HUDEP-2 (cell line): ENCODE measurements around the gene CPLX3.
A peak's percentile ranks its signal among the peaks of the same experiment; 100 is the strongest.

ENCODE experiments used
- DNase-seq, 76 experiments: peaks; one replicate each; lab custom pipeline; 2025; ENCODE audit not compliant: unreplicated experiment in 76 of 76; lab: John Stamatoyannopoulos, UW

Gene CPLX3

DNA sequence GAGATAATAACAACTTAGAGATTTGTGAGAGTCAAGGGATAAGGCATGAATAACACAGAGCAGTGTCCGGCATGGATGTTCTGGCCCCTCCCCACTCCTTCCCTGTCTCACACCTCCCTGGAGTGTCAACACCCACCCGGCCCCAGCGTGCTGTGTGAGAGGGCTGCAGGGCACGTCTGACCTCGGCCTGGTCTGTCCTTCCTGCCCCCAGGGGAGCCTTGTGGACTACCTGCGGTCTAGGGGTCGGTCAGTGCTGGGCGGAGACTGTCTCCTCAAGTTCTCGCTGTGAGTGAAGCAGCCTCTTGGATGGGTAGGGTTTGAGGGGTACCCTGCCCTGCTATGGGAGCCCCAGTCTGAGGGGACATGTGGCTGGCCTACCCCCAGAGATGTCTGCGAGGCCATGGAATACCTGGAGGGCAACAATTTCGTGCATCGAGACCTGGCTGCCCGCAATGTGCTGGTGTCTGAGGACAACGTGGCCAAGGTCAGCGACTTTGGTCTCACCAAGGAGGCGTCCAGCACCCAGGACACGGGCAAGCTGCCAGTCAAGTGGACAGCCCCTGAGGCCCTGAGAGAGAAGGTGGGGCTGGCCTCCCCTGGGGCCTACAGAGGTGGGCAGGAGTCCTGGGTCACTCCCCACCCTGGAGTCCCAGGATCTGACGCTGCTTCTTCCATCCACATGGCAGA lies 25.0 kb upstream of the CPLX3 start:
- no peak for DNase-seq

DNA sequence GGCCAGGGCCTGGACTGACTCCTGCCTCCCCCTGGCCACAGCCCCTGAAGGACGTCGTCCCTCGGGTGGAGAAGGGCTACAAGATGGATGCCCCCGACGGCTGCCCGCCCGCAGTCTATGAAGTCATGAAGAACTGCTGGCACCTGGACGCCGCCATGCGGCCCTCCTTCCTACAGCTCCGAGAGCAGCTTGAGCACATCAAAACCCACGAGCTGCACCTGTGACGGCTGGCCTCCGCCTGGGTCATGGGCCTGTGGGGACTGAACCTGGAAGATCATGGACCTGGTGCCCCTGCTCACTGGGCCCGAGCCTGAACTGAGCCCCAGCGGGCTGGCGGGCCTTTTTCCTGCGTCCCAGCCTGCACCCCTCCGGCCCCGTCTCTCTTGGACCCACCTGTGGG lies 24.1 kb upstream of the CPLX3 start:
- no peak for DNase-seq

DNA sequence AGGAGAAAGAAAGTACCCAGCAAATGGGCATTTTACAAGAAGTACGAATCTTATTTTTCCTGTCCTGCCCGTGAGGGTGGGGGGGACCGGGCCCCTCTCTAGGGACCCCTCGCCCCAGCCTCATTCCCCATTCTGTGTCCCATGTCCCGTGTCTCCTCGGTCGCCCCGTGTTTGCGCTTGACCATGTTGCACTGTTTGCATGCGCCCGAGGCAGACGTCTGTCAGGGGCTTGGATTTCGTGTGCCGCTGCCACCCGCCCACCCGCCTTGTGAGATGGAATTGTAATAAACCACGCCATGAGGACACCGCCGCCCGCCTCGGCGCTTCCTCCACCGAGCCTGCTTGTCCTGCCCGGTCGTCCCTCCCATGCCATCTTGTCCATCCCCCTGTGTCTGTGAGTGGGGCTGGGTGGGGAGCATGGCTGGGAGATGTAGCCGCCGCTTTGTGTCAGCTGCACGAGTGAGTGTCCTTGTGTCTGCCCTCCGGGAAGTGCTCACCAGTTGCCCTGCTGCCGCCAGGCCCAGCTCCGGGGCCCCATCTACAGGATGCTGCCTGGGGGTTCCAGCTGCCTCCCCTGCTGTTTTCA lies 23.5 kb upstream of the CPLX3 start:
- no peak for DNase-seq

DNA sequence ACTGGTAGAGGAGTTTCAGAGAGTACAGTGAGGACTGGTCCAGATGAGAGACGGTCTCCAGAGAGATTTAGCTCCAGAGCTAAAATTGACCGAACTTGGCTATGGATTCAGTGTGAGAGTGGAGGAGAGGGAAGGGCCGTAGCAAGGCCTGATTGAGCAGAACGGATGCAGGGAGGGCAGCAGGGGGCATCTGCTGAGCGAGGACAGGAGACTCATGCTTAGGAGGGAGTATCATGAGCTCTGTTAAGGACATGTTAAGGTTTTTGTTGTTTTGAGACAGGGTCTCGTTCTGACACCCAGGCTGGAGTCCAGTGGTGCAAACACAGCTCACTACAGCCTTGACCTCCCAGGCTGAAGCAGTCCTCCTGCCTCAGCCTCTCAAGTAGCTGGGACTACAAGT lies 21.5 kb upstream of the CPLX3 start:
- no peak for DNase-seq

DNA sequence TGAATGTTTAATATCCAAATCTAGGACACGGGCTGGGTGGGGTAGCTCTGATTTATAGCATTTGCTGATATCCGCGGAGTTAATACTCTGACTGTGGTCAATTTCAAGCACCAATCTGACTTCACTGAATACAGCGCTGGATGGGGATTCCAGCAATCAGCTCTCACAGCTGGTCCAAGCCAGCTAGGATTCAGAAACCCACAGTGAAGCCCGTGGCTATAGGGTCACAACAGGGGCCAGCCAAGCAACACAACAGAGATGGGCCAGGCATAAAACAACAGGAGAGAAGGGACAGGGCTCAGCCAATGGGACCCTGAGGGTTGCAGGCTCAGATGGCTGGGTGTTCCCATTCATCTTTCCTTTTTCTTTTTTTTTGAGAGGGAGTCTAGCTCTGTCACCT lies 19.1 kb upstream of the CPLX3 start:
- no peak for DNase-seq

DNA sequence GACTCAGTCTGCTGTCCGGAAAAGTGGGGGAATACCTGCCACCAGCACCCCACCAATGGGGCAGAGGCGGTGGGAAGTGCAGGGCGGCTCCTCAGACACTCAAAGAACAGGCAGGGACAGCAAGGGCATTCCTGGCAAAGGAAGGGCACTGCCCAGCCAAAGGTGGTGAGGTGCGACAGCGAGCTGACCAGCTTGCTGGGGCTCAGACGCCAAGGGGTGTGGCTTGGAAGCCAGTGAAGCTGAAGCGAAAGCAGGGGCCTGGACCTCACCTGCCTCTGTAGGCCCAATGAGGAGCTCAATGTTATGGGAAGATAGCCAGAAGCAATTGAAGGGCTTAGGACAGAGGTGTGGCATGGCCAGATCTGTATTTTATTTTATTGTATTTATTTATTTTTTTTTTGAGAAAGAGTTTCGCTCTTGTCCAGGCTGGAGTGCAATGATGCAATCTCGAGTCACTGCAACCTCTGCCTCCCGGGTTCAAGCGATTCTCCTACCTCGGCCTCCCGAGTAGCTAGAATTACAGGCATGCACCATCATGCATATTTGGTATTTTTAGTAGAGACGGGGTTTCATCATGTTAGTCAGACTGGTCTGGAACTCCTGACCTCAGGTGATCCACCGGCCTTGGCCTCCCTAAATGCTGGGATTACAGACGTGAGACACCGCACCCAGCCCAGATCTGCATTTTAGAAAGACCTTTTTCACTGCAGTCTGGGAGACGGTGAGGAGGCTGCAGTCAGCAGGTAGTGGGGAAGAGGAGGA lies 18.2 kb upstream of the CPLX3 start:
- DNase-seq = no peak

DNA sequence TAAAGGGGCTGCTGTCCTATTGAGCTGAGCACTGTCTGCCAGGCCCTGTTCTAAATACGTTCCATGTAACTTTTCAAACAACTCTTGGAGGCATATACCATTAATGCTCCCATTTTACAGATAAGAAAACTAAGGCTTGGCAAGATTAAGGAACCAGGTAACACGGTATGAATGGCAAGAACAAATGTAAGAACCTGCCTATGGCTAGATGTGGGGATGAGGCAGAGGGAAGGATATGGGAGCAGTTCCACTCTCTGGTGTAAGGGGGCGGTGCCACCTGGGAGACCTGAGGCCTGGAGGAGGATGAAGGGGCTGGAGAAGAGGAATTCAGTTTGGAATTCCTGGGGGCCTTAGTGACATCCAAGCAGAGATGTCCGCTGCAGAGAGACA lies 17.6 kb upstream of the CPLX3 start:
- DNase-seq = no peak

DNA sequence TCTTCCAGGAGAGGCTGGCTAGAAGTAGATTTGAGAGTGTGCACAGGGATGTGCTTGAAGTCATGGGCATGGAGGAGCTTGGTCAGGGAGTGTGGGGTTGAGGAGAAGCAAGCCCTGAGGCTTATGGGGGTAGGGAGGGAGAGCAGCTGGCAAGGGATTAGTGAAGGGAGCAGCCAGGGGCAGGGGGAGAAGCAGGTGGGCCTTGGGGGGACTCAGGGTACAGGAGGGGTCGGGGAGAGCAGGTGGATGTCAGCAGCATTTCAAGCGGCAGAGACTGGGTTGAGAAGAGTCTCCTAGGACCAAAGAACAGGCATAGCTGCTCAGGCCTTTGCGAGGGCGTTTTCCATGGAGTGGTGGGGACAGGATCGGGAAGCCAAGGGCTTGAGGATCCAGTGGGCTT lies 17.2 kb upstream of the CPLX3 start:
- DNase-seq = no peak

DNA sequence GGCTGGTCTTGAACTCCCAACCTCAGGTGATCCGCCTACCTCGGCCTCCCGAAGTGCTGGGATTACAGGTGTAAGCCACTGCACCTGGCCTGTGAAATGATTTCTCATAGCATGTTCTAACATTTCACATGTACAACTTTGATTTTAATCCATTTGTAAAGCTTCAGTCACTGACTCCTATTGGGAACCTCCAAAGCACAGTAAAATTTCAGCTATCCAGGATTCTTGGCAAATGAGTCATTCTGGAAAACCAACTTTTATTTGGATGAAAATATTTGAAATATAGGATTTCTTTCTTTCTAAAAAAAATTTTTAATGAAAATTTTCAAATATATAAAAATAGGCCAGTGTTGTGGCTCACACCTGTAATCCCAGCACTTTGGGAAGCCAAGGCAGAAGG lies 16.5 kb upstream of the CPLX3 start:
- DNase-seq = no peak

DNA sequence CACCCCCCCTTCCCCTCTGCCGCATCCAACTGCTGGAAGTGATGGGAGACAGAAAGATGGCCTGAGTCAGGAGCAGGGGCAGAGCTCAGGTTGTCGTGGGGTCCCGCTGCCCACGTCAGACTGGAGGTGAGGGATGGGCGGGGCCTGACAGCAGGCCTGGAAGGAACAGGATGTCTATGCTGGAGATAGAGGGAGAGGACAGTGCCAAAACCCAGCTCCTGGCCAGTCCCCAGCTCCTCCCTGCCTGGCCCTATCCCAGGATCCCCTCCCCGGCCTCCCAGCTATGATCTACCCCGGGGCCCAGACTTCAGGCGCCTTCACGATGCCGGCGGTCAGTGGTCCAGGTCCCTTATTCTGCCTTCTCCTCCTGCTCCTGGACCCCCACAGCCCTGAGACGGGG lies 13.9 kb upstream of the CPLX3 start, which contains the start of gene LMAN1L:
TSS of gene LMAN1L (plus strand) at position 303 of the 400 bp plus-strand sequence. CDS start at position 323, 20 bp downstream.
- DNase-seq = no peak

DNA sequence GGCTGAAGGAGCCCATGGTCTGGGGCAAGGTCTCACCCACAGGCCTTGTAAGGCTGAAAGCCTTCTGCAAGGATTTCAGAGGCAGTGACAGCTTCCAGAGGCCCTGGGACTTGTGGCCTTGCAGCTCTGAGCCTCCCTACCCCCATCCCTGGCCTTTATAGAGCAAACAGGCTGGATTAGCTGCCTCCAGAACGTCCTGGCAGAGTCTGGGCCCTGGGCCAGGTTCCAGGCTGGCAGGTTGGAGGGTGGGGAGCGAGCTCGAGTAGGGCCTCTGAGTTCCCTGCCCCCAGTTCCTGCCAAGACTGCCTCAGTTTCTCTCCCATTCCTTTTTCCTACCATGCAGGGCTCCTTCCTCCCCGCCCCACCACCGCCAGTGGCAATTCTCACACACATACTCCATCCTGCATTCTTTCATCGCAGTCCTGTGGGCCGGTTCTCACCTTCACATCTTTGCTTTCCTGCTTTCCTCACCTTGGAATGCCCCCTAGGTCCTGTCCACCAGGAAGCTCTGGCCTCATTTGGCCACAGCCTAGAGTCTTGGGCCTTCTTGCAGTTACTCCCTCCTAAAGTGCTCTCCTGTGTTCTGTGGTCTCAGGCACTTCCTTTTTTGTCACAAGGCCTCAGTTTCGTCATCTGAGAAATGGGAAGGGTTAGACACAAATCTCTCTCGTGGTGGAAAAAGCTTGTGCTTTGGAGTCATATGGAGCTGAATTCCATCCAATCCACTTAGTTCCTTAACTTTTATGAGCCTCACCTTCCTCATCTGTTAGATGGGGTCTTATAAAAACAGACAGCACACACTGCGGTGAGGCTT lies 11.1 kb upstream of the CPLX3 start:
- DNase-seq = no peak

DNA sequence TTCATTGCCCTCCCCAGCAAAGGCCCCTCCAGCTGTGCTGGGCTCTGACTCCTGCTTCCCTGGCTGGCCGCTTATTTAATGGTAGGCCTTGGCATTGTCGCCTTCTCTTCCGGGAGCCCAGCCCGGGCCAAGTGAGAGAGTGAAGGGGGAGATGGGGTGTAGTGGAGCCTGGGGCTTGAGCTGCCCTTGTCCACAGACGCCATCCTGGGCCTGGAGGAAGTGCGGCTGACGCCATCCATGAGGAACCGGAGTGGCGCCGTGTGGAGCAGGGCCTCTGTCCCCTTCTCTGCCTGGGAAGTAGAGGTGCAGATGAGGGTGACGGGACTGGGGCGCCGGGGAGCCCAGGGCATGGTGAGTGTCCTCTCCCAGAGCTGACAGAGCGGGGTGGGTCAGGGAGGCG lies 10.5 kb upstream of the CPLX3 start:
- DNase-seq = no peak

DNA sequence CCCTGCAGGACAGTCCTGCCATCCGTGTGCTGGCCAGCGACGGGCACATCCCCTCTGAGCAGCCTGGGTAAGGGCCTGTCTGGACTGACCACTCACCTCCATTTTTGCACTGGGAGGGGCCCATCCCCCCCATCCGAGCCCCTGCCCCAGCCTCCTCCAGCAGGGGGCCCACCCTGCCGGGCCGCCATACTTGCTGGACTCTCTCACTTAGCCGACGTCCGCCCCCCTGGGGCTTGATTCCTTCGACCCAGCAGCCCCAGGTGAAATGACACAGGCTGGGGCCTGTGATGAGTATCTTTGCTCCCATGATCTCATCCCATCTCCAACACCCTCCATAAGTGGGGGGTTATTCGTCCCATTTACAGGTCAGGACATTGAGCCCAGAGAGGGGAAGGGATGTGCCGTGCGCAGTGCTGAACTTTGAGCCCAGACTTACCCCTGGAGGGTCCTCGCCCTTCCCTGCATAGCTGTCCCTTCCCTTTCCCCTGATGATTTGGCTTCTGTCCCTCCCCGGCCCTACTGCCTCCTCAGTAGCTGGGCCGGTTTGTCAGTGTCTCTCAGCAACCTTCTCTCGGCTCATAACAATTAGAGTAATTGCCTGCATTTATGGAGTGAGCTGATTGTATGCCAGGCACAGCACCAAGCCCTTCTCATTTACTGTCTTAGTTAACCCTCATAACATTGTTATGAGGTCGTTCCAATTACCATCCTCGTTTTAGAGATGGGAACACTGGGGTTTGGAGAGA lies 9.6 kb upstream of the CPLX3 start:
- no peak for DNase-seq

DNA sequence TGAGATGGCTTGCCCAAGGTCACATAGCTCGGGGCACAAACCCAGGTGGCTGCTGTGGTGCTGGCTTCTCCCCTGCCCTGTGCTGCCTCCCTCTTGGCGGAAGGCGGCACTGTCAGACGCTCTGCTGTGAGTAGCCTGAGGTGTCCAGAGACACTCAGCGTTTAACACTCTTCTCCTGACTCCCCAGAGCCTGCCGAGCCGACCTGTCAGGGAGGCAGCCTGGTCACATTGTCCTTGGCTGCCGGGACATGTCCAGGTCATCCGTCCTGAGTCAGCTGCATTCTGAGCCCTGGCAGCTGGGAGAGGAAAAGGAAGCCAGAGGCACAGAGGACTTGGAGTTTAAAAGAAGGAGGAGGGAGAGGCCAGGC lies 9.1 kb upstream of the CPLX3 start:
- DNase-seq = peak in 11 of 76 experiments; percentile 7 to 43 (median 18)

DNA sequence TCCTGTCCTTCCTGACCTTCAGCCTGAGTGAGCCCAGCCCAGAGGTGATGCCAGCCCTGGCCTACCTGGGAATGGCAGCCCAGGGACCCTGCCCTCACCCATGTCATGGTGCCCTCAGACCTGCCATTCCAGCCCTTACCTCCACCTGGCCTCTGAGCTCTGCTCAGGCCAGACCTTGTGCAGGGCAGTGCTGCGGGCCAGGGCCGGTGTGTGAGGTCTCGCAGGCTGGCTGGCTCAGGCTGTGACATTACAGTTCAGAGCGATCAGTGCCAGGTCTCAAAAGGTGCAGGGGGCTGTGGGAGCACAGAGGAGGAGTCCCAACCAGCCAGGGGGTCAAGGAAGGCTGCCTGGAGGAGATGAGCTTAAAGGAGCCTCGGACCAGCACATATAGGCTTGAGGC lies 6.4 kb upstream of the CPLX3 start:
- DNase-seq = no peak

DNA sequence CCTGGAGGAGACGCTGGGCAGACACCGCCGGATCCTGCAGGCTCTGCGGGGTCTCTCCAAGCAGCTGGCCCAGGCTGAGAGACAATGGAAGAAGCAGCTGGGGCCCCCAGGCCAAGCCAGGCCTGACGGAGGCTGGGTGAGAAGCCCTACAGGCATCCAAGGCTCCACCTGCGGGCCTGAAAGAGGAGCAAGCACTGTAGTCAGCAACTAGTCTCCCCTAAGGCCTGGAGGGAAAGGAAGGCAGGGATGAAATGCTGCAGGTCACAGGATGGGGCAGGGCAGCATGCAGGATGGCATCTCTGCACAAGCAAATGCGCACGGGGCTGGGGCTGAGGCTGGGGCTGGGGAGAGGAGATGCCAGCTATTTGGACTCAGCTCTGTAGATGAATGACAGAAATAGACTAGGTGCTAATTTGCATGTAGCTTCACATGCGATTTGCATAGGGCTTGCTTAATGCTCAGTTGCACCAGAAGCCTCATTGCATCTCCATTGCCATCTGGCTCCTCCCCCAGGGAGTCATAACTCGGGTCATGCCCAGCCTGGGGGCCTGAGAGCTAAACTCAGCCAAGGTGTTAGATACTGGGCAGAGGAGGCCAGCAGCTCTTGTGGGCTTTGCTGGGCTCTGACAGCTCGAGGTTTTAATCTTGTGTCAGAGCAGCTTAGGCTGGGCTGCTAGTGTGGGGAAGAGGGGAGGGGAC lies 5.2 kb upstream of the CPLX3 start:
- no peak for DNase-seq

DNA sequence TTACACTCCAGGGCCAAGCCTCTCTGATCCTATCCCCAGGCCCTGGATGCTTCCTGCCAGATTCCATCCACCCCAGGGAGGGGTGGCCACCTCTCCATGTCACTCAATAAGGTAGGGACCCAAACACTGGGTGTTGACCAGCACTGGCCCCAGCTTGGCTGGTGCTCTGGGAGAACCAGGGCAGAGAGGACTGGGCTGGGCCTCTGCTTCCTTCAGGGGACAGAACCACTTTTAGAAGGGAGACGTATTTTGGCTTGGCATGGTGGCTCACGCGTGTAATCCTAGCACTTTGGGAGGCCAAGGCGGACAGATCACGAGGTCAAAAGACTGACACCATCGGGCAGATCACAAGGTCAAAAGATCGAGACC lies 4.7 kb upstream of the CPLX3 start:
- no peak for DNase-seq

DNA sequence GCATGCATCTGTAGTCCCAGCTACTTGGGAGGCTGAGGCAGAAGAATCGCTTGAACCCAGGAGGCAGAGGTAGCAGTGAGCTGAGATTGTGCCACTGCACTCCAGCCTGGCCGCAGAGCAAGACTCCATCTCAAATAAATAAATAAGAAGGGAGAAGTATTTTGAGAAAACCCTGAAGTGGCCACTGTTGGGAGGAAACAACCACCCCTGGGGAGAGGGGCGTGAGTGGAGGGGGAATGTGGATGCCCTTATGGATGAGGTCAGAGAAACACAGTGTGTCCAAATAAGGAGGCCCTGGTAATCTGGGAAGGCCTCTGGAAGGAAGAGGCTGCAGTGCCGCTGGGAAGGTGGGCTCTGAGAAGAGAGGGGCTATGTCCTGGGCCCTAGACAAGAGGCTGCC lies 4.2 kb upstream of the CPLX3 start:
- no peak for DNase-seq

DNA sequence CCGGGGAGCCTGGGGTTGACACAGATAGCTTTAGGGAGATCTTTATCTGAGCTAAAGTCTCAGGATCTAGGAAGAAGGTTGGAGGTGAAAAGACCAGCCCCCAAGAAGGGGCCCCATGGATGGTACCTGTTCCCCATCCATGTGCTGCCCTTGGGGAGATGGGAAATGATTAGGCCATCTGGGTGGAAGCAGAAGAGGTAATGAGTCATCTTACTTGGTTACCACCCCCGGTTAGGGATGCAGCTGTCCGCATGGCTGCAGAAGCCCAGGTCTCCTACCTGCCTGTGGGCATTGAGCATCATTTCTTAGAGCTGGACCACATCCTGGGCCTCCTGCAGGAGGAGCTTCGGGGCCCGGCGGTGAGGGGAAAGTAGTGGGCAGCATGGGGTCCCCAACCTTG lies 3.1 kb upstream of the CPLX3 start:
- DNase-seq = no peak

DNA sequence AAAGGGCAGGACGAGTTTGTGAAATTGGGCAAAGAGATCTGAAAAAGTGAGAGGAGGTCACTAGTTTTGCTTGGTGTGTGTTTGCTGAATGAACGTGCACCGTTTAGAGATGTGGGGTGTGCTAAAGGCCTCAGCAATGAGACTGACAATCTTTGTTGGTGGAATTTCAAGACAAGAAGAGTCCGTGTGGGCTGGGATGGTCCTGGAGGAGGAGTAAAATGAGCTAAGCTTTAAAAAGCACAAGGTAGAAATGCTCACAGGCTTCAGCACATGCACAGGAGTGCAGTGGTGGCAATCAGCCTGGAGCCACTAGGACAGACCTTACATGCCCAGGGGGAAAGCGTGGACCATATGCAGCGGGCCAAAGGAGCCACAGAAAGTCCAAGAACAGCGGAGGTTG lies 1.5 kb upstream of the CPLX3 start:
- DNase-seq = no peak
